H1 (cell line): Measurements from ENCODE around the gene TMEM174. TPM values are rescaled to one million over a fixed set of nuclear protein-coding genes. Genes with fewer than 3 reads are reported as not detected.

Experiments
- CTCF ChIA-PET: fragments of 300-600 bp; sonication (Branson Sonifier 250); formaldehyde crosslinking; loops from one replicate; lab custom pipeline; 2021; ENCODE audit not compliant: partially characterized antibody; lab: Charles Lee
- POLR2A ChIA-PET: fragments of 300-600 bp; sonication (Branson Sonifier 250); formaldehyde crosslinking; loops from one replicate; lab custom pipeline; 2021; ENCODE audit warnings: inconsistent platforms; ENCODE audit not compliant: partially characterized antibody; lab: Charles Lee
- DNase-seq, 2 experiments: peaks; one replicate each; pipeline versions ENCODE4 v3.0.0 to v3.0.0-alpha.2; 2010 to 2022; ENCODE audit warnings: low spot score in 2 of 2, low read depth in 1 of 2, mixed read lengths in 1 of 2
- FAIRE-seq: peaks from 2 replicates; lab custom pipeline; 2011; peaks lifted over from hg19 to GRCh38; lab: Jason Lieb, UNC
- H2AFZ ChIP-seq: 2 replicates; pipeline ENCODE4 v1.8.1; 2012; ENCODE audit warnings: low read length, inconsistent platforms
- H2AK5ac ChIP-seq: 2 replicates; pipeline ENCODE4 v1.6.1; 2013; ENCODE audit warnings: low read depth, low read length
- H2BK120ac ChIP-seq: replicated peaks from 2 replicates; pipeline ENCODE3; 2013; ENCODE audit warnings: low read depth, low read length, inconsistent platforms
- H2BK12ac ChIP-seq: 2 replicates; pipeline ENCODE4 v1.6.1; 2013; ENCODE audit warnings: low read depth, low read length
- H2BK15ac ChIP-seq: 2 replicates; pipeline ENCODE4 v1.6.1; 2013; ENCODE audit warnings: low read length
- H2BK20ac ChIP-seq: 2 replicates; pipeline ENCODE4 v1.6.1; 2013; ENCODE audit warnings: low read length
- H2BK5ac ChIP-seq: 2 replicates; pipeline ENCODE4 v1.6.1; 2013; ENCODE audit warnings: low read depth, low read length
- H3K14ac ChIP-seq: 2 replicates; pipeline ENCODE4 v1.6.1; 2013; ENCODE audit warnings: inconsistent platforms; ENCODE audit not compliant: insufficient read length
- H3K18ac ChIP-seq: 2 replicates; pipeline ENCODE4 v1.6.1; 2013; ENCODE audit warnings: low read length; ENCODE audit errors: extremely low read depth
- H3K23ac ChIP-seq: 2 replicates; pipeline ENCODE4 v1.6.1; 2013; ENCODE audit warnings: inconsistent platforms; ENCODE audit not compliant: insufficient read length
- H3K23me2 ChIP-seq: 2 replicates; pipeline ENCODE4 v1.6.1; 2013; ENCODE audit warnings: low read depth, low read length
- H3K27ac ChIP-seq: 2 replicates; pipeline ENCODE4 v1.6.1; 2011; ENCODE audit warnings: low read depth, low read length, inconsistent platforms
- H3K27me3 ChIP-seq, 4 experiments: replicated peaks in 1 of 4; 1 replicate in 1 of 4; 2 replicates in 3 of 4; pipeline versions ENCODE4 v1.6.1 to v1.8.1; 2011 to 2013; ENCODE audit warnings: low read length in 3 of 4, mild to moderate bottlenecking in 3 of 4, inconsistent platforms in 2 of 4, mixed read lengths in 2 of 4, moderate library complexity in 1 of 4; ENCODE audit not compliant: control insufficient read depth in 3 of 4, insufficient read depth in 3 of 4; ENCODE audit errors: extremely low read depth in 1 of 4
- H3K36me3 ChIP-seq, 4 experiments: 2 replicates each; pipeline versions ENCODE4 v1.6.1 to v1.8.1; 2011 to 2013; ENCODE audit warnings: mild to moderate bottlenecking in 4 of 4, low read length in 3 of 4, moderate library complexity in 2 of 4, control low read depth in 1 of 4, inconsistent platforms in 1 of 4; ENCODE audit not compliant: insufficient read depth in 4 of 4, control insufficient read depth in 2 of 4
- H3K4ac ChIP-seq: replicated peaks from 2 replicates; pipeline ENCODE3; 2013; ENCODE audit warnings: low read length, low read depth, mixed read lengths, inconsistent platforms; ENCODE audit not compliant: insufficient read length
- H3K4me1 ChIP-seq, 4 experiments: replicated peaks in 1 of 4; 1 replicate in 1 of 4; 2 replicates in 3 of 4; pipeline versions ENCODE4 v1.6.1 to v1.8.1; 2011 to 2013; ENCODE audit warnings: low read length in 3 of 4, inconsistent platforms in 2 of 4, mixed read lengths in 1 of 4; ENCODE audit not compliant: insufficient read depth in 4 of 4, control insufficient read depth in 3 of 4
- H3K4me2 ChIP-seq, 2 experiments: 2 replicates each; pipeline versions ENCODE4 v1.6.1 to v1.8.1; 2011 to 2013; ENCODE audit warnings: low read depth in 2 of 2, low read length in 2 of 2, control low read depth in 1 of 2, inconsistent platforms in 1 of 2, mild to moderate bottlenecking in 1 of 2; ENCODE audit not compliant: insufficient read depth in 1 of 2
- H3K4me3 ChIP-seq, 4 experiments: fragments of 200-600, 300-600 bp in 1 of 4; sonication (generic), shearing (Covaris generic), sonication (Bioruptor Twin) in 1 of 4; 2 replicates each; pipeline versions ENCODE4 v1.5.1 to v1.8.1; 2011 to 2016; ENCODE audit warnings: low read length in 4 of 4, low read depth in 3 of 4, control low read depth in 2 of 4, inconsistent platforms in 2 of 4, mild to moderate bottlenecking in 2 of 4, mixed read lengths in 1 of 4, moderate library complexity in 1 of 4; ENCODE audit not compliant: insufficient read depth in 2 of 4; ENCODE audit errors: extremely low read depth in 1 of 4
- H3K56ac ChIP-seq: replicated peaks from 2 replicates; pipeline ENCODE3; 2013; ENCODE audit warnings: low read depth, mild to moderate bottlenecking, mixed read lengths, low read length, inconsistent platforms; ENCODE audit not compliant: insufficient read length
- H3K79me1 ChIP-seq: 2 replicates; pipeline ENCODE4 v1.6.1; 2013; ENCODE audit warnings: low read depth, low read length, control low read depth
- H3K79me2 ChIP-seq, 2 experiments: 2 replicates each; pipeline versions ENCODE4 v1.6.1 to v1.8.1; 2012 to 2013; ENCODE audit warnings: low read length in 2 of 2, mild to moderate bottlenecking in 2 of 2, inconsistent platforms in 1 of 2; ENCODE audit not compliant: insufficient read depth in 2 of 2, control insufficient read depth in 1 of 2
- H3K9ac ChIP-seq, 4 experiments: replicated peaks in 1 of 4; 1 replicate in 1 of 4; 2 replicates in 3 of 4; pipeline versions ENCODE4 v1.6.1 to v1.8.1; 2011 to 2013; ENCODE audit warnings: low read depth in 3 of 4, low read length in 3 of 4, control low read depth in 2 of 4, mild to moderate bottlenecking in 2 of 4, moderate library complexity in 2 of 4, inconsistent platforms in 1 of 4; ENCODE audit errors: extremely low read depth in 1 of 4
- H3K9me3 ChIP-seq, 2 experiments: 2 replicates each; pipeline versions ENCODE4 v1.6.1 to v1.8.1; 2012 to 2013; ENCODE audit warnings: mild to moderate bottlenecking in 2 of 2, moderate library complexity in 2 of 2, control low read depth in 1 of 2, inconsistent platforms in 1 of 2, low read depth in 1 of 2, low read length in 1 of 2, mixed read lengths in 1 of 2; ENCODE audit not compliant: insufficient read depth in 2 of 2
- H4K20me1 ChIP-seq, 2 experiments: replicated peaks in 1 of 2; 2 replicates each; pipeline versions ENCODE3 to v1.8.1; 2011 to 2013; ENCODE audit warnings: inconsistent platforms in 2 of 2, low read length in 2 of 2, mild to moderate bottlenecking in 1 of 2; ENCODE audit not compliant: insufficient read depth in 2 of 2, control insufficient read depth in 1 of 2
- H4K5ac ChIP-seq: 2 replicates; pipeline ENCODE4 v1.6.1; 2013; ENCODE audit warnings: low read length, low read depth, mixed read lengths, inconsistent platforms; ENCODE audit not compliant: insufficient read length
- H4K8ac ChIP-seq: 2 replicates; pipeline ENCODE4 v1.8.0; 2013; ENCODE audit warnings: mild to moderate bottlenecking, moderate library complexity, low read length, inconsistent platforms; ENCODE audit not compliant: insufficient read depth; ENCODE audit errors: extremely low read depth
- H4K91ac ChIP-seq: replicated peaks from 2 replicates; pipeline ENCODE3; 2013; ENCODE audit warnings: low read length, mixed read lengths, inconsistent platforms; ENCODE audit not compliant: insufficient read length
- ATF3 ChIP-seq: IDR thresholded peaks from 2 replicates; pipeline ENCODE4 v1.6.1; 2011; ENCODE audit warnings: low read depth, mild to moderate bottlenecking, low read length; ENCODE audit not compliant: insufficient read depth
- CEBPB ChIP-seq: IDR thresholded peaks from 2 replicates; pipeline ENCODE4 v1.6.1; 2012; ENCODE audit warnings: low read depth, low read length
- GTF2F1 ChIP-seq: IDR thresholded peaks from 2 replicates; pipeline ENCODE4 v1.6.1; 2012; ENCODE audit warnings: low read depth, low read length, improper control_type of control experiment, borderline replicate concordance
- SP2 ChIP-seq: IDR thresholded peaks from 2 replicates; pipeline ENCODE4 v1.6.1; 2012; ENCODE audit warnings: mild to moderate bottlenecking, low read length, inconsistent platforms
- polyA plus RNA-seq, 7 experiments: library from polyadenylated mRNA; depleted of rRNA in 3 of 7; stranded (reverse) in 5 of 7; unstranded in 2 of 7; fragments of >200 nt in 5 of 7; fragments of 200-250 nt in 2 of 7; gene quantifications; 1 replicate in 5 of 7; 2 replicates in 1 of 7; 4 replicates in 1 of 7; pipeline versions ENCODE4 v1.2.1 to v1.2.3, GENCODE V29; 2011 to 2013; ENCODE audit warnings: missing spikeins in 2 of 7, mixed read lengths in 2 of 7
- total RNA-seq: library from RNA; stranded (reverse); fragmentation: NEBNext Ultra II Directional; extraction: Animal tissue kit (Norgen Biotek cat#: 25700); gene quantifications from 2 replicates; pipeline ENCODE4 v1.2.1, GENCODE V29; 2021
- TF ChIP-seq, protein P1 (sequence below): IDR thresholded peaks from 2 replicates; pipeline ENCODE4 v1.6.1; 2012; ENCODE audit warnings: low read length, inconsistent platforms

TMEM174 gene
- total and polyA plus RNA-seq, 2 of the 8 experiments (the other 6 are each of a cell fraction or from before 2014, with no cell fraction given): not detected

DNA sequence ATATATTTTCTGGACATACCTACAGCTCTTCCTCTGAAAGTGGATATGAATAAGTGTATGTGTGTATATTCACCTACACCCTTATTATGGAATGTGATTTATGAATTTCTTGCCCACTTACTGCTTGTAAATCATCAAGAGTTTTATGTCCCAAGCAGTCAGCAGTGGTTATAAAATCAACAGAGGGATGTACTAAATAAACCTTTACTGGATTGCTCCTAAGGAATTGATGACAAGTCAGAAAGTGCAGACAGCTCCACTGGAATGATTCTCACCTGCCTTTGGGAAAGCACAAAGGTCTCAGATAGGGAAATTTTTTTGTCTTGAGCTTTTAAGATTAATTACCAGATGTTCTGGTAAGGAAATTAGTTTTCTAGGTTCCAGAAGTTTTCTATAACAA is 9.3 kb downstream of the TMEM174 start:
- DNase-seq (no peak), FAIRE-seq (no peak)
- Histone ChIP-seq H2BK5ac (no peak overlapping the region), H3K23ac (no peak overlapping the region), H3K79me2 (no peaks in the 10 kb centered on the region), H3K4me1 (peaks cover 0 to 3% (median 0%) of the 10 kb centered on the region in 4 experiments; a peak in 1 of 7 replicates), H4K91ac (no peak overlapping the region), H3K56ac (no peak overlapping the region), H3K79me1 (no peaks in the 10 kb centered on the region), H3K23me2 (no peaks in the 10 kb centered on the region), H3K9me3 (peaks cover 2 to 5% of the 10 kb centered on the region in 2 experiments; a peak in 2 of 4 replicates), H4K5ac (no peak overlapping the region), H3K4me3 (no peak overlapping the region), H3K18ac (no peak overlapping the region), H2AFZ (no peak overlapping the region), H3K14ac (no peak overlapping the region), H3K4ac (no peak overlapping the region), H4K20me1 (no peaks in the 10 kb centered on the region), H2BK120ac (no peak overlapping the region), H3K27ac (no peak overlapping the region), H2BK20ac (no peak overlapping the region), H3K36me3 (no peaks in the 10 kb centered on the region), H4K8ac (no peak overlapping the region), H3K27me3 (no peaks in the 10 kb centered on the region), H3K4me2 (no peak overlapping the region), H2BK15ac (no peak overlapping the region), H2BK12ac (no peak overlapping the region), H3K9ac (no peak overlapping the region), H2AK5ac (no peak overlapping the region)
- ChIA-PET POLR2A (no interaction called here), CTCF (interaction anchor here (2.9 kb wide), 1 partner anchor 12 kb away, joined by 14 read pairs; no protein-coding TSS in a partner anchor)
- TF ChIP-seq ATF3 (no peak), CEBPB (no peak), GTF2F1 (no peak), SP2 (no peak)
- TF ChIP-seq, protein P1, sequence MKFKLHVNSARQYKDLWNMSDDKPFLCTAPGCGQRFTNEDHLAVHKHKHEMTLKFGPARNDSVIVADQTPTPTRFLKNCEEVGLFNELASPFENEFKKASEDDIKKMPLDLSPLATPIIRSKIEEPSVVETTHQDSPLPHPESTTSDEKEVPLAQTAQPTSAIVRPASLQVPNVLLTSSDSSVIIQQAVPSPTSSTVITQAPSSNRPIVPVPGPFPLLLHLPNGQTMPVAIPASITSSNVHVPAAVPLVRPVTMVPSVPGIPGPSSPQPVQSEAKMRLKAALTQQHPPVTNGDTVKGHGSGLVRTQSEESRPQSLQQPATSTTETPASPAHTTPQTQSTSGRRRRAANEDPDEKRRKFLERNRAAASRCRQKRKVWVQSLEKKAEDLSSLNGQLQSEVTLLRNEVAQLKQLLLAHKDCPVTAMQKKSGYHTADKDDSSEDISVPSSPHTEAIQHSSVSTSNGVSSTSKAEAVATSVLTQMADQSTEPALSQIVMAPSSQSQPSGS: no peak
